ENCODE data around the gene CIAO2B.

The CIAO2B gene

GRCh38 chr16:66886914-66887313 is 47.3 kb downstream of the CIAO2B start:
- no peaks in the 10 kb centered on the region for H3K9me3 ChIP-seq
- no peak overlapping the region for H3K4me3 ChIP-seq (ENCODE audit: low read depth, low read length)
- peaks cover 12% of the 10 kb centered on the region for H3K4me1 ChIP-seq
- no peak for TF ChIP-seq CTCF (IDR thresholded peaks at IDR 0.05; ENCODE audit: low read depth, low read length)
- DNase-seq = no peak
- H3K27me3 ChIP-seq = no peaks in the 10 kb centered on the region
- peaks cover 45% of the 10 kb centered on the region for H3K36me3 ChIP-seq

GRCh38 chr16:66886321-66886720 is 47.9 kb downstream of the CIAO2B start:
- peaks cover 12% of the 10 kb centered on the region for H3K4me1 ChIP-seq
- no peak overlapping the region for H3K4me3 ChIP-seq (ENCODE audit: low read depth, low read length)
- no peaks in the 10 kb centered on the region for H3K9me3 ChIP-seq
- TF ChIP-seq CTCF (IDR thresholded peaks at IDR 0.05; ENCODE audit: low read depth, low read length) = no peak
- H3K27me3 ChIP-seq = no peaks in the 10 kb centered on the region
- H3K36me3 ChIP-seq = peaks cover 41% of the 10 kb centered on the region
- DNase-seq = no peak

GRCh38 chr16:66885491-66885890 is 48.7 kb downstream of the CIAO2B start:
- no peak for DNase-seq
- Histone ChIP-seq H3K27me3 (no peaks in the 10 kb centered on the region), H3K36me3 (peaks cover 39% of the 10 kb centered on the region), H3K9me3 (no peaks in the 10 kb centered on the region), H3K4me1 (peaks cover 9% of the 10 kb centered on the region), H3K4me3 (ENCODE audit: low read depth, low read length) (no peak overlapping the region)
- TF ChIP-seq CTCF (IDR thresholded peaks at IDR 0.05; ENCODE audit: low read depth, low read length) = no peak

GRCh38 chr16:66882702-66883101 is 51.5 kb downstream of the CIAO2B start:
- no peaks in the 10 kb centered on the region for H3K27me3 ChIP-seq
- H3K36me3 ChIP-seq = peaks cover 31% of the 10 kb centered on the region
- no peak for TF ChIP-seq CTCF (IDR thresholded peaks at IDR 0.05; ENCODE audit: low read depth, low read length)
- DNase-seq = no peak
- H3K4me1 ChIP-seq = peaks cover 6% of the 10 kb centered on the region; the same call in 1 of the 2 replicates
- H3K4me3 ChIP-seq (ENCODE audit: low read depth, low read length) = no peak overlapping the region
- no peaks in the 10 kb centered on the region for H3K9me3 ChIP-seq

All from BE2C (cell line).